ENCODE data around the gene ABCB6. TPM values are rescaled to one million over a fixed set of nuclear protein-coding genes. Genes with fewer than 3 reads are reported as not detected.

The ABCB6 gene
- total and polyA plus RNA-seq, 2 of the 8 experiments (the other 6 are each of a cell fraction or from before 2014, with no cell fraction given), result 44.9 to 50.6 TPM

DNA sequence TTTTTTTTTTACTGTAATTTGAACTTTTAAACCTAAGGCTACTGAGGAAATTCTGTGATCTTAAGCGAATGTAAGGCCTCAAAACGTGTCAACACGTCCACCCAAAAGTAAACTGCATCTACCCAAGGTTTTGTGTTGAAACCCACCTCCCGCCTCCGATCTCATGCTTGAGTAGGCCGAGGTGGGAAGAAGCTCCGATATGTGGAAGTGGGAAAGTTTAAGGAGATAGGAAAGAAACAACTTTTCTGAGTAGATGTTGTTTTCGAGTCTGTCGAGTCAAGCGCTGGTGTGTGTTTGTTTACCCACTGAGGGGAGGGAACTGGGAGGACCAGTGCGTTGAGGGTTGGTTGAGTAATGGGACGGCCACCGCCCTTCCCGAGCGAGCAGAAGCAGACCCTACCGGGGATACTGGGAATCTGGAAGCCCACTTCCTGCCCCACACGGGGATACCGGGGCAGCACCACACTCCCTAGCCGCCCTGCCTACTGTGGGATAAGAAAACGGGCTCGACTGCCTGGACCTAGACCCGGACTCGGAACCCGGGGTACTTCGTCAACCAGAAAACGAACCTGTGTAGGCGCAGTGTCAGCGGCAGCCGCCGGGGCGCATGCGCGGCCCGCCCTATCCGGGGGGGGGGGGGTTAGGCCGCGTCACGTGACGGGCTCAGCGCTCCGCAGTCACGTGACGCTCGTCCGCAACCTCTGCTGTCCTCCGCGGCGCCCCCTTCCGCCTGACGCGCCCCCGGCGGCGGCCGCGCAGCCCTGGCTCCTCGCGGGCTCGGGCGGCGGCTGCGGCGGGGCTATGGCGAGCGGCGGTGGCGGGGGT is 41.0 kb downstream of the ABCB6 start, which contains the start of gene RETREG2 (continued):
- peak; percentile 43; the same call in 1 of the 2 replicates for TF ChIP-seq PHF8 (conservative IDR thresholded peaks at IDR 0.05; ENCODE audit: low read depth, low read length)
- no peak for TF ChIP-seq EGR1 (IDR thresholded peaks at IDR 0.05; ENCODE audit: borderline replicate concordance, low read depth, low read length)
- no peak for TF ChIP-seq BCL11A (IDR thresholded peaks at IDR 0.05; ENCODE audit: low read depth in 2 of 2, low read length in 2 of 2)
- no peak for TF ChIP-seq BRCA1 (IDR thresholded peaks at IDR 0.05; ENCODE audit: low read depth, low read length)
- TF ChIP-seq RAD21 (IDR thresholded peaks at IDR 0.05 in 1 of 2, conservative IDR thresholded peaks at IDR 0.05 in 1 of 2; ENCODE audit: low read depth in 2 of 2, low read length in 2 of 2), result peak in 1 of 2 experiments; percentile 36; a peak in 1 of 4 replicates
- TF ChIP-seq CHD2 (IDR thresholded peaks at IDR 0.05; ENCODE audit: low read length), result no peak
- no peak for TF ChIP-seq TCF12 (IDR thresholded peaks at IDR 0.05; ENCODE audit: low read depth, low read length)
- no peak for TF ChIP-seq SIX5 (IDR thresholded peaks at IDR 0.05; ENCODE audit: low read depth, low read length)
- no peak for TF ChIP-seq ASH2L (IDR thresholded peaks at IDR 0.05; ENCODE audit: low read length)
- TF ChIP-seq RBBP5 (IDR thresholded peaks at IDR 0.05; ENCODE audit: borderline replicate concordance, low read depth, low read length), result no peak
- no peak for TF ChIP-seq POLR2AphosphoS5 (IDR thresholded peaks at IDR 0.05; ENCODE audit: low read depth, low read length)
- no peak for TF ChIP-seq TEAD4 (IDR thresholded peaks at IDR 0.05; ENCODE audit: low read depth, low read length)
- TF ChIP-seq HDAC6 (IDR thresholded peaks at IDR 0.05; ENCODE audit: low read depth, low read length), result no peak
- TF ChIP-seq SP4 (IDR thresholded peaks at IDR 0.05; ENCODE audit: low read length), result peak; percentile 97
- TF ChIP-seq CREB1 (IDR thresholded peaks at IDR 0.05), result peak; percentile 51
- no peak for TF ChIP-seq CEBPB (IDR thresholded peaks at IDR 0.05; ENCODE audit: low read depth, low read length)
- TF ChIP-seq HDAC2 (IDR thresholded peaks at IDR 0.05; ENCODE audit: borderline replicate concordance in 1 of 2, low read depth in 2 of 2, low read length in 2 of 2), result no peak
- no peak for TF ChIP-seq TAF7 (optimal IDR thresholded peaks at IDR 0.05; ENCODE audit: borderline replicate concordance, low read depth, low read length)
- TF ChIP-seq, protein P1, sequence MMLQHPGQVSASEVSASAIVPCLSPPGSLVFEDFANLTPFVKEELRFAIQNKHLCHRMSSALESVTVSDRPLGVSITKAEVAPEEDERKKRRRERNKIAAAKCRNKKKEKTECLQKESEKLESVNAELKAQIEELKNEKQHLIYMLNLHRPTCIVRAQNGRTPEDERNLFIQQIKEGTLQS (IDR thresholded peaks at IDR 0.05; ENCODE audit: insufficient read depth, low read depth, low read length), result peak; percentile 99
- no peak for TF ChIP-seq SIRT6 (IDR thresholded peaks at IDR 0.05; ENCODE audit: low read length)

All from H1 (cell line).